PFSK-1 (cell line): Measurements from ENCODE around the gene PLB1.

Experiments used
- FOXP2 ChIP-seq: optimal IDR thresholded peaks from 2 replicates; pipeline ENCODE3; 2011; ENCODE audit warnings: borderline replicate concordance, control low read depth, inconsistent platforms; ENCODE audit not compliant: insufficient read depth; ENCODE audit errors: extremely low read length, extremely low read depth
- POLR2AphosphoS5 ChIP-seq: IDR thresholded peaks from 2 replicates; pipeline ENCODE4 v1.6.1; 2012; ENCODE audit warnings: low read depth, mild to moderate bottlenecking, control low read depth, low read length, moderate library complexity
- SIN3A ChIP-seq: IDR thresholded peaks from 2 replicates; pipeline ENCODE4 v1.6.1; 2012; ENCODE audit warnings: mild to moderate bottlenecking, low read length, moderate library complexity, borderline replicate concordance; ENCODE audit not compliant: insufficient read depth

DNA sequence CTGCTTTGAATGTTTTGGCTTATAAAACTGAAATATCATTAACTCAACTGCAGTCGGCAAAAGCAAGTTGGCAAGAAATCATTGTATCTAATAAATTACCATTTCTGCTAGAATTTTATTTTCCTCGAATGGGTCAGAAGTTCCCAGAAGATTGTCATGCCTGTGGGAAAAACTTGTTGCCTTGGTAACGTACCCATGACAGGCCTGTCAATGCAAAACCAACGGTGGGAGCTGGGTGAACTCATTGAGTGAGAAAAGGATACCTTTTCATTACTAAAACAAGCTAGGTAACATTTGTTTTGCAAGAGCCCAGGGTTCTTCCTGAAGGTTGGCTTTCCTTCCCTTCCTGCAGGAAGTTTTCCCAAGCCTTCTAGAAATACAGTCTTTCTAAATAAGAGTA, 9.5 kb downstream of the PLB1 start:
- TF ChIP-seq SIN3A (no peak), FOXP2 (no peak), POLR2AphosphoS5 (no peak)
